ENCODE data around the gene SF1.

SF1 gene

DNA sequence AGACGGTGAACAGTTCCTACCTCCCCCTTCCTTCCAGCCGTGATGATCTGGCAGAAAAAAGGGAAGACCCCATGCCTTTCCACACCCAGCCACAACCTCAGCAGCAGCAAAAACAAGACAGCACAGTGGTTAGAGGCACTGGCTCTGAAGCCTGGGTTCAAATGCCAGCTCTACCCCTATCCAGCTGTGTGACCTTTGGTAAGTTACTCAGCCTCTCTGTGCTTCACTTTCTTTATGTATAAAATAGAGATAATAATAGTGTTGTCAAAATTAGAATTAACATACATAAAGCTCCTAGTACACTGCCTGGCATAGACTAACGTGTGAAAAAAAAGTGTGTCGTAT lies 59.6 kb downstream of the SF1 start:
- Histone ChIP-seq H3K79me1 (ENCODE audit: low read depth, low read length) (no peaks in the 10 kb centered on the region), H3K27ac (replicated peaks; ENCODE audit: low read length) (no peak overlapping the region), H3K9me3 (replicated peaks in 1 of 2; ENCODE audit: control insufficient read depth in 2 of 2, insufficient read depth in 1 of 2, low read depth in 1 of 2, low read length in 2 of 2) (no peaks in the 10 kb centered on the region), H3K9ac (ENCODE audit: low read depth, low read length, poor library complexity) (no peak overlapping the region), H3K18ac (ENCODE audit: low read length) (no peak overlapping the region), H3K27me3 (ENCODE audit: control insufficient read depth in 3 of 3, insufficient read depth in 3 of 3, low read depth in 1 of 3, low read length in 3 of 3) (peaks cover 2 to 38% (median 22%) of the 10 kb centered on the region in 3 experiments), H2BK120ac (ENCODE audit: low read depth, low read length) (no peak overlapping the region), H4K8ac (ENCODE audit: low read depth, low read length) (no peak overlapping the region), H4K91ac (ENCODE audit: low read depth, low read length, poor library complexity) (no peak overlapping the region), H2BK5ac (ENCODE audit: low read length) (no peak overlapping the region), H2AK5ac (ENCODE audit: low read depth, low read length) (no peak overlapping the region), H3K23ac (ENCODE audit: low read depth, low read length, poor library complexity) (no peak overlapping the region), H2BK15ac (ENCODE audit: low read length) (no peak overlapping the region), H3K14ac (ENCODE audit: low read length) (no peak overlapping the region), H2BK12ac (ENCODE audit: low read length) (no peak overlapping the region), H3K4me3 (ENCODE audit: low read length in 2 of 2) (no peak overlapping the region), H2AFZ (ENCODE audit: low read length) (no peak overlapping the region), H3K4me1 (ENCODE audit: control insufficient read depth in 2 of 2, insufficient read depth in 1 of 2, low read depth in 1 of 2, low read length in 2 of 2) (peaks cover 6 to 32% of the 10 kb centered on the region in 2 donors), H3K4ac (ENCODE audit: low read length) (no peak overlapping the region), H3K4me2 (ENCODE audit: insufficient read depth, low read length, poor library complexity, severe bottlenecking) (no peak overlapping the region), H3K36me3 (replicated peaks in 1 of 2; ENCODE audit: control insufficient read depth in 2 of 2, insufficient read depth in 2 of 2, low read length in 2 of 2) (no peaks in the 10 kb centered on the region)
- WGBS, 2 donors (ENCODE audit: extremely low coverage in 2 of 2, insufficient read length in 2 of 2, insufficient replicate concordance in 1 of 2): no CpG with 5 or more reads among the region's 4 CpGs
- no peak for DNase-seq (ENCODE audit: low spot score)

DNA sequence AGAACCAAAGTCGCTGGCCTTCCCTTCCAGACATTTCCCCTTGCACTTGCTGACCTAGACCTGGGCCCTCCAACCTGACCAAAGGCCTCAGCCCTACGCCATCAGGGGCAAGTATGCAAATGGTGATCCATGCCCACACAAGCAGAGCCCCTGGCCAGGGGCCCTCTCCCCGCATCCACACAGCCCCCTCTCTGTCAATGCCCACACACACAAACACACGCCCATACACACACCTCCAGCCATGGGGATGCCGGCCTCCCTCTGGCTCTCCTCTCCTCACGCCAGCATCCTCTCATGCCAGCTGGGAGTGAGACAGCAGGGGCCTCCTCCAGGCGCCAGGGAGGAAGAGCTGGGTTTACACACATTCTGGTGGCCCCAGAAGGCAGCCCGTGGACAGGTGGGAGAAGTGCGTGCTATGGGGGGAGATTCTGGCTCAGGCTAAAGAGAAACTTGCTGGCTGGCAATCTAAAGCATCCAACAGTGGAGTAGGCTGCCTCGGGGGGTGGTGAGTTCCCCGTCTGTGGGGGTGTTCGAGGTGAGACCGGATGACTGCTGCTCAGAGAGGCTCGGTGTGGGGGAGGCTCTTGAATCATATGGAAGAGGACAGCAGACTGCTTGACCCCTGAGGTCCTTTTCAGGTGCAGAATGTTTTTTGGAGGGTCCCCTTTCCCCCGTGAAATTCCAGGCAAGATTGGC lies 60.1 kb downstream of the SF1 start:
- H2AFZ ChIP-seq (ENCODE audit: low read length): no peak overlapping the region
- no peak overlapping the region for H4K8ac ChIP-seq (ENCODE audit: low read depth, low read length)
- H4K91ac ChIP-seq (ENCODE audit: low read depth, low read length, poor library complexity): peak overlapping the region; percentile 69
- H2BK15ac ChIP-seq (ENCODE audit: low read length): no peak overlapping the region
- H2BK12ac ChIP-seq (ENCODE audit: low read length): no peak overlapping the region
- H3K36me3 ChIP-seq (replicated peaks in 1 of 2; ENCODE audit: control insufficient read depth in 2 of 2, insufficient read depth in 2 of 2, low read length in 2 of 2): no peaks in the 10 kb centered on the region
- no peak overlapping the region for H2AK5ac ChIP-seq (ENCODE audit: low read depth, low read length)
- H2BK120ac ChIP-seq (ENCODE audit: low read depth, low read length): no peak overlapping the region
- H3K23ac ChIP-seq (ENCODE audit: low read depth, low read length, poor library complexity): no peak overlapping the region
- no peak overlapping the region for H3K9ac ChIP-seq (ENCODE audit: low read depth, low read length, poor library complexity)
- no peaks in the 10 kb centered on the region for H3K79me1 ChIP-seq (ENCODE audit: low read depth, low read length)
- peaks cover 4 to 43% (median 24%) of the 10 kb centered on the region in 3 experiments for H3K27me3 ChIP-seq (ENCODE audit: control insufficient read depth in 3 of 3, insufficient read depth in 3 of 3, low read depth in 1 of 3, low read length in 3 of 3)
- H3K4me1 ChIP-seq (ENCODE audit: control insufficient read depth in 2 of 2, insufficient read depth in 1 of 2, low read depth in 1 of 2, low read length in 2 of 2): peaks cover 7 to 30% of the 10 kb centered on the region in 2 donors
- no peak overlapping the region for H3K14ac ChIP-seq (ENCODE audit: low read length)
- H3K9me3 ChIP-seq (replicated peaks in 1 of 2; ENCODE audit: control insufficient read depth in 2 of 2, insufficient read depth in 1 of 2, low read depth in 1 of 2, low read length in 2 of 2): no peaks in the 10 kb centered on the region
- H3K4me3 ChIP-seq (ENCODE audit: low read length in 2 of 2): no peak overlapping the region
- no peak for DNase-seq (ENCODE audit: low spot score)
- H3K27ac ChIP-seq (replicated peaks; ENCODE audit: low read length): no peak overlapping the region
- no peak overlapping the region for H3K18ac ChIP-seq (ENCODE audit: low read length)
- no peak overlapping the region for H3K4ac ChIP-seq (ENCODE audit: low read length)
- WGBS, 2 donors (ENCODE audit: extremely low coverage in 2 of 2, insufficient read length in 2 of 2, insufficient replicate concordance in 1 of 2): no CpG with 5 or more reads among the region's 15 CpGs
- H2BK5ac ChIP-seq (ENCODE audit: low read length): no peak overlapping the region
- H3K4me2 ChIP-seq (ENCODE audit: insufficient read depth, low read length, poor library complexity, severe bottlenecking): no peak overlapping the region

DNA sequence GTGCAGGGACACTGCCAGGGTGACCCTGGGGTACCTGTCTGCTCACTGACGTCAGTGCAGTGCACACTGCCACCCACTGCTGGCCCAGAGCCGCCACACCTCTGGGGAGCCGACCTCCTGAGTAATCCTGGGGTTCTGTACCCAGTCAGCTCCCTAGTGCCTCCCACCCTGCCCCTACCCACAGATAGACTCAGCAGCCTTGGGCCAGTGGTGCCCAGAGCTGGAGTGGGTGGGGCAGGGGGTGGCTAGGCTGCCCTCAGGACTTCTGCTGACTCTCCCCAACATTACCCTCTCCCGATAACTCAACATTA lies 61.1 kb downstream of the SF1 start:
- H3K4me2 ChIP-seq (ENCODE audit: insufficient read depth, low read length, poor library complexity, severe bottlenecking): no peak overlapping the region
- H3K18ac ChIP-seq (ENCODE audit: low read length): peak overlapping the region; percentile 30
- no peak overlapping the region for H3K27ac ChIP-seq (replicated peaks; ENCODE audit: low read length)
- no peak overlapping the region for H4K8ac ChIP-seq (ENCODE audit: low read depth, low read length)
- peak overlapping the region; percentile 93 for H2AK5ac ChIP-seq (ENCODE audit: low read depth, low read length)
- H2BK5ac ChIP-seq (ENCODE audit: low read length): no peak overlapping the region
- peak overlapping the region in 1 of 2 donors; percentile 36 for H3K4me3 ChIP-seq (ENCODE audit: low read length in 2 of 2)
- H3K14ac ChIP-seq (ENCODE audit: low read length): no peak overlapping the region
- no peak overlapping the region for H2BK120ac ChIP-seq (ENCODE audit: low read depth, low read length)
- WGBS, 2 donors (ENCODE audit: extremely low coverage in 2 of 2, insufficient read length in 2 of 2, insufficient replicate concordance in 1 of 2): no CpG with 5 or more reads among the region's 4 CpGs
- no peak overlapping the region for H4K91ac ChIP-seq (ENCODE audit: low read depth, low read length, poor library complexity)
- H3K4me1 ChIP-seq (ENCODE audit: control insufficient read depth in 2 of 2, insufficient read depth in 1 of 2, low read depth in 1 of 2, low read length in 2 of 2): peaks cover 10 to 28% of the 10 kb centered on the region in 2 donors
- H3K27me3 ChIP-seq (ENCODE audit: control insufficient read depth in 3 of 3, insufficient read depth in 3 of 3, low read depth in 1 of 3, low read length in 3 of 3): peaks cover 12 to 50% (median 23%) of the 10 kb centered on the region in 3 experiments
- H2BK15ac ChIP-seq (ENCODE audit: low read length): no peak overlapping the region
- H3K4ac ChIP-seq (ENCODE audit: low read length): no peak overlapping the region
- H3K9ac ChIP-seq (ENCODE audit: low read depth, low read length, poor library complexity): no peak overlapping the region
- DNase-seq (ENCODE audit: low spot score): no peak
- H3K36me3 ChIP-seq (replicated peaks in 1 of 2; ENCODE audit: control insufficient read depth in 2 of 2, insufficient read depth in 2 of 2, low read length in 2 of 2): no peaks in the 10 kb centered on the region
- no peak overlapping the region for H3K23ac ChIP-seq (ENCODE audit: low read depth, low read length, poor library complexity)
- H3K79me1 ChIP-seq (ENCODE audit: low read depth, low read length): no peaks in the 10 kb centered on the region
- H2BK12ac ChIP-seq (ENCODE audit: low read length): peak overlapping the region; percentile 14
- H2AFZ ChIP-seq (ENCODE audit: low read length): no peak overlapping the region
- H3K9me3 ChIP-seq (replicated peaks in 1 of 2; ENCODE audit: control insufficient read depth in 2 of 2, insufficient read depth in 1 of 2, low read depth in 1 of 2, low read length in 2 of 2): no peaks in the 10 kb centered on the region

DNA sequence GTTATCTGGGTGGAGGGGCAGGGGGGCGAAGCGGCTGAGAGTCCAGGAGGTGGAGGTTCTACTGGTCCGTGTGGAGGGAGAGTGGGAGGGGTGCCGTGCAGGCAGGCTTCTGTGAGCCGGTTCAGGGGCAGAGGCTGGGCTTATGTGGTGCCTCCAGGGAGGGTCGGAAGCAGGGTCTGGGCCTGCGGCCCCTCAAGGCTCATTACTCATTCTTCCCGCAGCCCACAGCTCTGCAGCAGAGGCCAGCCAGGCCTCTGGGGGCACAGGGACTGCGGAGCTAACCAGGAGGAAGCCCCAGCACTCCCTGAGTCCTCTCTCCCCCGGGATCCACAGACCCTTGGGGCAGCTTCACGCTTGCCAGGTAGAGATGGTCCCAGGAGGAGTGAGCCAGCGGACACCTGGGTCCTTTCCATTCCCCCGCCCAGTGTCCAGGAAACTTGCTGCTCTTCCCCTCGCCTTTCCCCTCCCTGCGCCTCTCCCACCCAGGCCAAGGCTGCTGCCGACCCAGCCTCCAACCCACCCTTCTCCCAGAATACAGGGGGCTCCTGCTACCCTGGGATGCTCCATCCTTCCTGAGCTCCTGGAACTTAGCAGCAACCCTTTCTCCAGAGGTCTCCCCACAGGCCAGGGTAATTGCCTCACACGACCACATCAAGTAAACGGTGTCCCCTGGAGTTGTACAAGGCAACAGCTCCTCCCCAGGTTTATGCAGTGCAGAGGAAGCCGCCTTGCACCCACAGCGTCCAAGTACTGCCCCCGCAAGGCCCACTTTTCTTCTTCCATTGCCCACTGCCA lies 61.7 kb downstream of the SF1 start:
- Histone ChIP-seq H2BK120ac (ENCODE audit: low read depth, low read length) (no peak overlapping the region), H3K4me2 (ENCODE audit: insufficient read depth, low read length, poor library complexity, severe bottlenecking) (no peak overlapping the region), H3K14ac (ENCODE audit: low read length) (no peak overlapping the region), H2BK15ac (ENCODE audit: low read length) (peak overlapping the region; percentile 55), H3K4me1 (ENCODE audit: control insufficient read depth in 2 of 2, insufficient read depth in 1 of 2, low read depth in 1 of 2, low read length in 2 of 2) (peaks cover 11 to 23% of the 10 kb centered on the region in 2 donors), H2BK5ac (ENCODE audit: low read length) (no peak overlapping the region), H3K4ac (ENCODE audit: low read length) (no peak overlapping the region), H2BK12ac (ENCODE audit: low read length) (peak overlapping the region; percentile 14), H3K27me3 (ENCODE audit: control insufficient read depth in 3 of 3, insufficient read depth in 3 of 3, low read depth in 1 of 3, low read length in 3 of 3) (peaks cover 16 to 50% (median 19%) of the 10 kb centered on the region in 3 experiments), H3K4me3 (ENCODE audit: low read length in 2 of 2) (peak overlapping the region in 1 of 2 donors; percentile 36), H4K8ac (ENCODE audit: low read depth, low read length) (no peak overlapping the region), H3K79me1 (ENCODE audit: low read depth, low read length) (no peaks in the 10 kb centered on the region), H2AFZ (ENCODE audit: low read length) (peak overlapping the region; percentile 31), H2AK5ac (ENCODE audit: low read depth, low read length) (peak overlapping the region; percentile 93), H3K23ac (ENCODE audit: low read depth, low read length, poor library complexity) (peak overlapping the region; percentile 23), H3K36me3 (replicated peaks in 1 of 2; ENCODE audit: control insufficient read depth in 2 of 2, insufficient read depth in 2 of 2, low read length in 2 of 2) (no peaks in the 10 kb centered on the region), H3K9me3 (replicated peaks in 1 of 2; ENCODE audit: control insufficient read depth in 2 of 2, insufficient read depth in 1 of 2, low read depth in 1 of 2, low read length in 2 of 2) (peaks cover 0 to 2% of the 10 kb centered on the region in 2 donors), H4K91ac (ENCODE audit: low read depth, low read length, poor library complexity) (no peak overlapping the region), H3K27ac (replicated peaks; ENCODE audit: low read length) (no peak overlapping the region), H3K9ac (ENCODE audit: low read depth, low read length, poor library complexity) (no peak overlapping the region), H3K18ac (ENCODE audit: low read length) (peak overlapping the region; percentile 30)
- WGBS, 2 donors (ENCODE audit: extremely low coverage in 2 of 2, insufficient read length in 2 of 2, insufficient replicate concordance in 1 of 2): no CpG with 5 or more reads among the region's 21 CpGs
- DNase-seq (ENCODE audit: low spot score): no peak
